Measurements from ENCODE around the gene RBM41.
"Not testable (repeated sequence)": the region's sequence is repeated elsewhere in the genome, so short reads cannot be mapped to it uniquely, and the experiment has no call there.

The RBM41 gene

DNA sequence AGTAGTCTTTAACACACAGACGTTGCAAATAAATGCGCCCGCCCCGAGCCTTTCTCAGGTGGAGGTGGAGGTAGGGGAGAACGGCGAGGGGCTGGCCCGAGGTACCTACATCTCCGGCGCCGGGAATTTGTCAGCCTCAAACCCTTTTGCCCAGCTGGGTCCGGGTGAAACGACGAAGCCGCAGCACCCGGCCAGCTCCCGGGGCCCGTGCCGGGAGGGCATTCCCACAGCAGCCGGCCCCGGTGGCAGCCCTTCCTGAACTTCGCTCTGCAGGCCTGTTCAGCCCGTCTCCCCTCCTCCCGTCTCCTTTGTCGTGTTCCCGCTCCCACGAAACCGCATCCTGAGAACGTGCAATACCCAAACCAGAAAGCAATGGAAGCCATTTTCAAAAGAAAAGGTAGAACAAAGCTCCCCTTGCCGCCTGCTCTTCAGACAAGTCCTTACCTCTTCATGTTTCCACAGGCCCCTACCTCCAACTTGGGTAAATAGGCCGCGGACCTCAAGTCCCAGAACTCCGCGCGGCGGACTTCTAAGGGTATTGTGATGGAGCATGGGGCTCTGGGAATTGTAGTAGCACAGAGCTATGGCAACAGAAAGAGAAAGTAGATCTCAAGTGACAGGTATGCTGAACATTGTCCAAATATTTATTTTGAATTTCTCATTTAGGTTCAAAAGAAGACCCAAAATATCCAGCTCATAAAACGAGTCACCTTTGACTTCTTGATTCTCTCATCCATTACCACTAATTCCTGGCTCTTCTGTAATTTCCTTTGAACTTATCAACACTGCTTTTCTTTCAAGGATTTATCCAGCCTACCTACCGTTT is at the start of gene RBM41:
Gene RBM41, minus strand, starts transcription at position 501 of the 826 bp plus-strand sequence. Its CDS starts 49 bp downstream, at position 452.
- in situ Hi-C loops (cut with MboI; ENCODE audit: low sequenced_read_pairs) = no loop called here

DNA sequence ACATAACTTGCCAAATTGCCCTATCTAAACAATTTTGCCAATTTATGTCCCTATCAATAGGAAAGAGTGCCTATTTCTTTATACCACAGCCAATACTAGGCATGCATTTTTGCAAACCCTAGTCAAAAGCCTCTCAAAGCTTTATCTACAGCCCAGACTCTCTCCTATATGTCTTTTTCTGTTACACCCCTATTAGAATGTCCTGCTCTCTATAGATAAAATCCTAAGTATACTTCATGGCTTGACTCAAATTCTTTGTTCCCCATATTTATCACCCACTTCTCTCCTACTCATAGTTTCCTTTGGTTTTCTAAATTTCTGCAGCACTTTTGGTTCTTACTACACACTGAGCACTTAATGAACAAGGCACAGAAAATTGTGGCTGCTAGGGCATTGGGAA is 49.6 kb upstream of the RBM41 start:
- in situ Hi-C loops (cut with MboI; ENCODE audit: low sequenced_read_pairs) = no loop called here

DNA sequence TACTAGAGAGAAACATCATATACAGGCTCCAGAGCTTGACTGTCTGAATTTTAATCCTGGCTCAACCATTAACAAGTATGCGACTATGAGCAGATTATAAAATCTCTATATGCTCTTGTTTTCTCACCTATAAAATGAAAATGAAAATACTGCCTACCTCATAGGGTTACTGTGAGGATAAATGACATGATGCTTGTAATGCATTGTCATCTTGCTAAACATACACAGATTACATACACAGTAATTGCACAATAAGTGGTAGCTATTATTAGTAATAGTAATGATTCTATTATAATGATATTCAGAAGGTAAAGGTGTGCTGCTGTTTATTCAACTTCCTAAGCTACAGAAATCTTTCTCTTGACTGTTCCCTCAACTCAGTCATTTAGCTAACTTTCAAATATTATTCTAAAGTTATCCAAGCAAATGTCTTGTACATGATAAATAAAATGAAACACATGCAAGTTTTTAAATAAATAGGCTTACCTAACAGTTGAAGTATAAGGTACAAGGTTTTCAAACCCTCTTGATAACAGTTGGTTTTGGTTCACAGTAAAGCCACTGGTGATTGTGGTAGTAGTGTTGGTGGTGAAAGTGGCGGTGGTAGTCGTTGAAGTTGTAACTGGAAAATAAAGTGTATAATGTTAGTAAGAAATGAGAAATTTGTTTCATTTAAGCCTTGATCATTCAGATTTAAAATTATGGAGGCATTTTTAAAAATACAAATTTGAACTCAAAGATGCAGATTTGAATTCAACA is 48.7 kb upstream of the RBM41 start:
- in situ Hi-C loops (cut with MboI; ENCODE audit: low sequenced_read_pairs) = no loop called here

DNA sequence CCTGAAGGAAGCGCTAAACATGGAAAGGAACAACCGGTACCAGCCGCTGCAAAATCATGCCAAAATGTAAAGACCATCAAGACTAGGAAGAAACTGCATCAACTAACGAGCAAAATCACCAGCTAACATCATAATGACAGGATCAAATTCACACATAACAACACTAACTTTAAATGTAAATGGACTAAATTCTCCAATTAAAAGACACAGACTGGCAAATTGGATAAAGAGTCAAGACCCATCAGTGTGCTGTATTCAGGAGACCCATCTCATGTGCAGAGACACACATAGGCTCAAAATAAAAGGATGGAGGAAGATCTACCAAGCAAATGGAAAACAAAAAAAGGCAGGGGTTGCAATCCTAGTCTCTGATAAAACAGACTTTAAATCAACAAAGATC is 39.0 kb upstream of the RBM41 start:
- in situ Hi-C loops (cut with MboI; ENCODE audit: low sequenced_read_pairs) = not testable (repeated sequence)

DNA sequence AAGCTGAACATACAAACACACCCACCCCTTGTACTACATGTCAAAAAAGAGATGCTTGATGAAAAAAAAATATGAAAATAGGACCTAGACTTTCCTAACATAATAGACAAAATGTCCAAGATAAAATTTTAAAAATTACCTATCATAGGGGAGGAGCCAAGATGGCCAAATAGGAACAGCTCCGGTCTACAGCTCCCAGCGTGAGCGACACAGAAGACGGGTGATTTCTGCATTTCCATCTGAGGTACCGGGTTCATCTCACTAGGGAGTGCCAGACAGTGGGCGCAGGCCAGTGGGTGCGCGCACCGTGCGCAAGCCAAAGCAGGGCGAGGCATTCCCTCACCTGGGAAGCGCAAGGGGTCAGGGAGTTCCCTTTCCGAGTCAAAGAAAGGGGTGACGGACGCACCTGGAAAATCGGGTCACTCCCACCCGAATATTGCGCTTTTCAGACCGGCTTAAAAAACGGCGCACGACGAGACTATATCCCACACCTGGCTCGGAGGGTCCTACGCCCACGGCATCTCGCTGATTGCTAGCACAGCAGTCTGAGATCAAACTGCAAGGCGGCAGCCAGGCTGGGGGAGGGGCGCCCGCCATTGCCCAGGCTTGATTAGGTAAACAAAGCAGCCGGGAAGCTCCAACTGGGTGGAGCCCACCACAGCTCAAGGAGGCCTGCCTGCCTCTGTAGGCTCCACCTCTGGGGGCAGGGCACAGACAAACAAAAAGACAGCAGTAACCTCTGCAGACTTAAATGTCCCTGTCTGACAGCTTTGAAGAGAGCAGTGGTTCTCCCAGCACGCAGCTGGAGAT is 37.2 kb upstream of the RBM41 start:
- in situ Hi-C loops (cut with MboI; ENCODE audit: low sequenced_read_pairs) = not testable (repeated sequence)

DNA sequence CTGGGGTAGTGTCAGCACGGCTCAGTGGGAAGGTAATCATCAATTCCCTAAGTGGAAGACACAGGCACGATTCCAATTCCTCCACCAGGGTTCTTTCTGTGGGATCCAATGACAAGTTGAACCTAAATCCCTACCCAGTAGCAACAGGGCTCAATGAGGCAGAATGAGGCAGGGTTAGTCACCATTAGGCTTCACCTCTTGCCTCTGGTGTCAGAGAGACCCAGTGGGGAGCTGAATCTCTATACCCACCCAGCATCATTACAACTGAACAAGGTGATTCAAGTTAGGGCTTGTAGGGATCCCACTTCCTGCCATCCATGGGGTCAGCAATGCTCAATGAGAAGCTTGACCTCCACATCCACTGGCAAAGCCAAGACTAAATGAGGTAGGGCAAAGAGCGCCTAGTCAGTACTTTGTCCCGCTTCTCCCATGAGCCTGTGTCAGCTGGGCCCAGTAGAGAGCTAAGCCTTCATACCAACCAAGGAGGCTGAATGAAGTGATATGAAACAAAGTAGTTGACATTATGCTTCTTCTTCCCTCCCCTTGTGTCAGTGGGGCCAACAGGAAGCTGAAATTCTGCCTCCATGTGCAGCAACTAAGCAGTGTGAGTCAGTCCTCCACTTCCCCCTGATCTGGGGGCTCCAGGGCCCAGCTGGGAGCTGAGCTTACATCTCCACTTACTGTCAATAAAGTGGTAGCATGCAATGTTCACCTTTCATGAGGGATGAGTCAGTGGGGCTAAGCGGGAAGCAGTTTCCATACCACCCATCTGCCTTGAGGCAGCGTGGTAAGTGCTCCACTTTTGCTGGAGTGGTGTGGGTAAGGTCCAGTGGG is 36.4 kb upstream of the RBM41 start:
- in situ Hi-C loops (cut with MboI; ENCODE audit: low sequenced_read_pairs) = no loop called here

DNA sequence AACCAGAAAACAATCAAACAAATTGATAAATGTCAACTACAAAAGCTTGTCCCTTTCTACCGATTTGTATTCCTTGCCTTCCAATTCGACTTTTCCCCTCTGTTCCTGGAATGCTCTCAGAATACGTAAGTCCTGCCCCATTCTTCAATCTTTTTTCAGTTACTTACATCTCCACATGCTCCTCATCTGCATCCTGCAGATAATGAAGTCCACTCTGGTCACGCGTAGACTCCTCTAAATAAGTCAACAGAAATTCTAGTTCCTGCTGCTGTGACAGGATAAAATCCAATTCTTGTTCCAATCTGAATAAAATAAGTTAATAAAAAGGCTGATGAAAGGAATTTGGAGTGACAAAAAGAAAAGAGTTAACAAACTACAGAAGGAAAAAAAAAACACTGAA is 34.4 kb upstream of the RBM41 start:
- in situ Hi-C loops (cut with MboI; ENCODE audit: low sequenced_read_pairs) = no loop called here

DNA sequence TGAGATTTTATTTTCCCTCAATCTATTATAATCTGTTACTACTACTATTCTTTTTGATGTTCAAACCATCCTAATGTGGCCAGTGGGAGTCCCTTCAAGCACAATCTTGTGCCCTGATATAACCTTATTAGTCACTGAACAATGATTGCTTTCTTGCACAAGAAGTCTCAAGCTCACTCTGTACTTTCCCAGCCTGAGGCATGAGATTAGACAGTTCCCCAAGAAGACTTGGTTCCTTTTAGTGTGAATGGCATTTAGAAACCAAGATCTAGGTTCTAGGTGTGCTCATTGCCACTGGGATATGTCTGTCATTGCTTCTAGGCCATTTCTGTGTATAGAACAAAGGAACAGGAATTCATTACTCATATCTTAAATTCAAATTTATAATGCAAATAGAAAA is 28.0 kb upstream of the RBM41 start:
- in situ Hi-C loops (cut with MboI; ENCODE audit: low sequenced_read_pairs) = no loop called here

DNA sequence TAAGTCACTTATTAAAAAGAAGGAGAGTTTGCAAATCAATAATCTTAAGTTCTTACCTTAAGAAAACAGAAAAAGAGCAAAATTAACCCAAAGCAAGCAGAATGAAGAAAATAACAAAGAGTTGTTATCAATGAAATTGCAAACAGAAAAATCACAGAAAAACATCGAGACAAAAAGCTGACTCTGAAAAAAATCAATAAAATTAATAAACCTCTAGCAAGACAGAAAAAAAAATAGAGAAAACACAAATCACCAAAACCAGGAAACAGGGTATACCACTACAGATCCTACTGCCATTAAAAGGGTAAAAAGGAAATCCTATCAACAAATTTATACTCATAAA is 17.3 kb upstream of the RBM41 start:
- in situ Hi-C loops (cut with MboI; ENCODE audit: low sequenced_read_pairs) = no loop called here

DNA sequence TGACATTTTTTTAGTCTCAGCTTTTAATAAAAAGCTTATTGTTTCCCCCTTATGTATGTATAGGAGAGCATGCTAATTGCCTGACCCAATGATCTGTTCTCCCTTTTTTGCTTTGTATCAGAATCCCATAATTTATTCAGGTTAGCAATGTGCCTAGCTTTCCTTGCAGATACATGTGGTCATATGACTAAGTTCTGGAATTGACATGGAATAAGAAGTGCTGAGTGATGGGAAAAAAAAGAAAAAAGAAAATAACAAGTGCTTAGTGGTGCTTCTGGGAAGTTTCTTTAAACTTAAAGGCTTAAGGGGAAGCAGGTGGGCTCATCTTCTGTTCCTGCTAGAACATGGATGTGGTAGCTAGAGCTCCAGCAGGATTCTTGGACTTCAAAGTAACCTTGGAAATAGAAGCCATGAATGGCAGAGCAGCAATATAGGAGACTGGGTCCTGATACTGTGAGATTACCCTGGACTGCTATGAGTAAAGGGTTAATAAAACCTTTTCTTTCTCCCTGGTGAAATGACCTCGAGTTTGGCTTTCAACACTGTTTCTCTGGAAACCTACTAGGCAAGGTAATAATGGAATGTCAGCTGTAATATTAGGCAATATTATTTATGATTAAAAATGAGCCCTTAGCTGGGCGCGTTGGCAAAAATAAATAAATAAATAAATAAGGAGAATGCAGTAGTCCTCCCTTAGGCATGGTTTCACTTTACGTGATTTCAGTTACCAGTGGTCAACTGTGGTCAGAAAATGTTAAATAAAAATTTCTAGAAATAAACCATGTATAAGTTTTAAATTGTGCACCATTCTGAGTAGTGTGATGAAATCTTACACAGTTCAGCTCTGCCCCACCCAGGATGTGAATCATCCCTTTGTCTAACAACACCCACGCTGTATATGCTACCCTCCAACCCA is 16.7 kb upstream of the RBM41 start:
- in situ Hi-C loops (cut with MboI; ENCODE audit: low sequenced_read_pairs) = no loop called here

DNA sequence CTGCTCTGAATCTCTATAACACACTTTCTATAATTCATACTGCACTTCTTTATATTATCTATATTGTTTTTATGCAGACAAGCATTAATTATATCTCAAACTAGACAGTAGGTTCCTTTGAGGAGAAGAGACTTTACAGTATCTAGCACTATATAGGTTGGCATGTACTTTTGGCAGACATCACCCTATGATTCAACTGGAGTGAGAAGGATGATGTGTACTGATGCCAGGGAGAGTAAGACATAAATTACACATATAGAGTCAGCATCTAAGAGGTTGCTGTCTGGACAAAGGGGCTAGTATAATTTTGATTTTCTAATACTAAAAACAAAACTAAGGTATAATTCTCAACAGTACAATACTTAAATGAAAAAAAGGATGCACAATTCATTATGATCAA is 5.1 kb upstream of the RBM41 start:
- in situ Hi-C loops (cut with MboI; ENCODE audit: low sequenced_read_pairs) = no loop called here

DNA sequence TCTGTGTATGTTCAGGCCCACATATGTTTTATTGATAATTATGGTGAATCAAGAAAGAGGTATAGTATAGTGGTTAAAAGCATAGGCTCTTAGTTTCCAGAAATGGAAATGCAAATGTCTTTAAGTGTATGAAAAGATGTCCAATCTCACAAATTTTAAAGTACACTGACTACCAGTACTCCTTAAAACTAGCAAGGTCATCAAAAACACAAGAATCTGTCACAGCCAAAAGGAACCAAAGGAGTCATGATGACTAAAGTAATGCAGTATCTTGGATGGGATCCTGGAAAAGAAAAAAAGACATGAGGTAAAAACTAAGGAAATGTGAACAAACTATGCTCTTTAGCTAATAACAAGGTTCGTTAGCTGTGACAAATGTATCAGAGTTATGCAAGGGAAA is 661 bp upstream of the RBM41 start:
- in situ Hi-C loops (cut with MboI; ENCODE audit: low sequenced_read_pairs) = no loop called here

DNA sequence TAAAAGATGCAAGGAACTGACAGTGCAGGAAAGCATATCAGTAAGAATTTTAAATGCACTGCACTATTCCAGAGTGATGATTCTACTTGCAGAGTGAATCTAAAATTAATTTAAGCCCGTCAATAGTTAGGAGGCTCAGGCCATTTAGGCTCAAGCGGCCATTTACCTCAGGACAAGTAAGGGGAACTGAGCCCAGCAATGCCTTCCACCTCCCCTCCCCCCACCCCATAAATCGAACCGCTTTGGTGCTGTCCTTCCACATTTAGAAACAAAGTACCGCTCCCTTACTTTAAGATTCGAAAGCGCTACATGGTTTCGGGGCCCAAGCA is 665 bp downstream of the RBM41 start:
- in situ Hi-C loops (cut with MboI; ENCODE audit: low sequenced_read_pairs) = no loop called here

DNA sequence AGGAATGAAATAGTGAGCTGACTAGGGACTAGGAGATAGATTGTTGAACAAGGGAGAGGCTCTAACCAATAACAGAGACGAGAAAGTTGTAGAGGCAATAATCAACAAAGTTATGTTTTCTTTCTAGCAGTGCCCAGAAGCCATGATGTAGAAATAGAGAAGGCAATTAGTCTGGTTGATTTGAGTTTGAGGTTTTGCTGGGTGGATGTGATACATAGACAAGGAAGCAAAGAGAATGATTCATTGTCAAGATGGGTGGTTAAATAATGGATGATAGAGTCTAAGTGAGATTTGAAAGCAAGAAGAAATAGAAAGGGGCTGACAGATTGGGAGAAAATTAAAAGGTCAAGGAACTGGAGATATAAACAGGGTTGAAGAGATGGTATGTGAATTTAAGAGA is 11.2 kb downstream of the RBM41 start:
- in situ Hi-C loops (cut with MboI; ENCODE audit: low sequenced_read_pairs) = no loop called here

DNA sequence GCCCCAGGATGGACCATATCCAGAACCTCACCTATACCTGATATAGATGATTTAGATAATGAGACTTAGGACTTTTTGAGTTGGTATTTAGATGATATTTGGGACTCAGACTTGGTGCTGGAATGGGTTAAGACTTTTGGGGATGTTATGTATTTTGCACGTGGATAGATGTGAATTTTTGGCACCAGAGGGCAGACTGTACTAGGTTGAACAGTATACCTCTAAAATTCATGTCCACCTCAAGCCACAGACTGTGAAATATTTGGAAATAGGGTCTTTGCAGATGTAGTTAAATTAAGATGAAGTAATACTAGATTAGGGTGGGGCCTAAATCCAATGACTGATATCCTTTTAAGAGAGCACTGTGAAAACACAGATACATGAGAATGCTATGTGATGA is 15.6 kb downstream of the RBM41 start:
- in situ Hi-C loops (cut with MboI; ENCODE audit: low sequenced_read_pairs) = no loop called here

DNA sequence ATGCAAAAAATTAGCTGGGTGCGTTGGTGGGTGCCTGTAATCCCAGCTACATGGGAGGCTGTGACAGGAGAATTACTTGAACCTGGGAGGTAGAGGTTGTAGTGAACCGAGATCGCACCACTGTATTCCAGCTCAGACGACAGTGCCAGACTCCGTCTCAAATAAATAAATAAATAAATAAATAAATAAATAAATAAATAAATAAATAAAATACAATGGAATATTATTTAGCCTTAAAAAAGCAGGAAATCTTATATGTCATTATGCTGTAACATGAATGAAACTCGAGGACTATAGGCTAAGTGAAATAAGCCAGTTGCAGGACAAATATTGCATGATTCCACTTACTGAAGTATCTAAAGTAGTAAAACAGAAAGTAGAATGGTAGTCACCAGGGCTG is 42.5 kb downstream of the RBM41 start:
- in situ Hi-C loops (cut with MboI; ENCODE audit: low sequenced_read_pairs) = no loop called here

DNA sequence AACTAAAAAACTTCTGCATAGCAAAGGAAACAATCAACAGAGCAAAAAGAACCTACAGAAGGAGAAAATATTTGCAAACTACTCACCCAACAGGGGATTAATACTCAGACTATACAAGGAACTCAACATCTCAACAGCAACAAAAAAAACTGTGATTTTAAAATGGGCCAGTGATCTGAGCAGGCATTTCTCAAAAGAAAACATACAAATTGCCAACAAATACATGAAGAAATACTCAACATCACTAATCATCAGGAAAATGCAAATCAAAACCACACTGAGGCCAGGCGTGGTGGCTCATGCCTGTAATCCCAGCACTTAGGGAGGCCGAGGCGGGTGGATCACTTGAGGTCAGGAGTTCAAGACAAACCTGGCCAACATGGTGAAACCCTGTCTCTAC is 60.9 kb downstream of the RBM41 start:
- in situ Hi-C loops (cut with MboI; ENCODE audit: low sequenced_read_pairs) = not testable (repeated sequence)

DNA sequence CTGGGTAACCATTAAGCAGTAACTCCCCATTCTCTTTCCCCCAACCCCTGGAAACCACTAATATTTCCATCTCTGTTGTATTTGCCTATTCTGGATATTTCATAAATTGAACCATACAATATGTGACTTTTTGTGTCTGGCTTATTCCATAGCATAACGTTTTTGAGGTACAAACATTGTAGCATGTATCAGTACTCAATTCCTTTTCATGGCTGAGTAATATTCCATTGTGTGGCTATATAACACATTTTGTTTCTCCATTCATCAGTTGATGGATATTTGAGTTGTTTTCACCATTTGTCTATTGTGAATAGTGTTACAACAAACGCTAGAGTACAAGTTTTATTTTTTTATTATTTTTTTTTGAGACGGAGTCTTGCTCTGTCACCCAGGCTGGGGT is 63.6 kb downstream of the RBM41 start:
- in situ Hi-C loops (cut with MboI; ENCODE audit: low sequenced_read_pairs) = no loop called here

DNA sequence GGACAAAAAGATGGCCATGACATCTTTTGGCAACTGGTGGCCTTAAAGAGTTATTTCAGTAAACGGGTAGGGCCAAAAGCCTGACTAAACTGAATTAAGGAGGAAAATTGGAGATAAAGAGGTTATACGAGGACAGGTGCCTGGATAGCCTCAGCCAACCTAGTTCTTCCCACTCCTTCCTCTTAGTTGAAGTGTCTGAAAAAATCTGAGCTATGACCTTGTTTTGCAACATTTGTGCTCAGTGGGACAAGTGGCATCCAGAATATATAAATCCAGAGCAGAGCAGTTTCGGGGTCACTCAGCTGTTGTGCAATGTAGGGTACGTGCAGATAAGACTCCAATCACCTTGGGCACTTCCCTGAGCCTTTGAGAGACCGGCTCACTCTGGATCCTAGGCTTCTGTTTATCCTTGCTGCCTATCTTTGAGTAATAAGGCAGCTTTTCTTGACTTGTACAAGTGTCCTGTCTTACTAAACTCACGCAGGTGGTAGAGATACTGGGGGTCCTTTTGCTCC is 68.4 kb downstream of the RBM41 start:
- in situ Hi-C loops (cut with MboI; ENCODE audit: low sequenced_read_pairs) = no loop called here

DNA sequence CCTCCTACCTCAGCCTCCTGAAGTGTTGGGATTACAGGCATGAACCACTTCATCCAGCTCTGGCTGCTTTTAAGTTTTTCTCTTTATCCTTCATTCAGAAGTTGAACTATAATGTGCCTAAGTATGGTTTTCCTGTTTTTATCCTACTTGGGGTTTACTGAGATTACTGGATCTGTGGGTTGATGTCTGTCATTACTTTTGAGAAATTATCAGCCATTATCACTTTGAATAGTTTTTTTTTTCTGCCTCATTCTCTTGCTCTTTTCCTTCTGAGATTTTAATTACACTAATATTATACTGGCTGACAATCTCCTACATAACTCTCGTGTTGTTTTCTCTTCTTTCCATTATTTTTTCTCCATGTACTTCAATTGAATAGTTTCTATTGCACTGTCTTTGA is 71.0 kb downstream of the RBM41 start:
- in situ Hi-C loops (cut with MboI; ENCODE audit: low sequenced_read_pairs) = no loop called here

Data from HL-60/S4 treated with phorbol 12-myristate 13-acetate at 8.2 ng/mL for 4 days and 3 days (cell line).